Lower leg skin (tissue), 4 donors: Measurements from ENCODE around the gene HAUS3. TPM values are rescaled to one million over a fixed set of nuclear protein-coding genes. Genes with fewer than 3 reads are reported as not detected.

Source experiments
- DNase-seq, 2 donors: peaks; one replicate each; pipeline ENCODE4 v3.0.0-alpha.2; 2019; ENCODE audit warnings: low spot score in 2 of 2
- H3K4me3 ChIP-seq: fragments of 200-600 bp; sonication (generic); 2 replicates; pipeline ENCODE4 v1.5.1; 2017; ENCODE audit warnings: mild to moderate bottlenecking, low read depth; ENCODE audit not compliant: poor library complexity, severe bottlenecking
- CTCF ChIP-seq, 3 donors: fragments of 450-650 bp; IDR thresholded peaks; one replicate each; pipeline ENCODE4 v1.5.1; 2016; ENCODE audit warnings: antibody characterized with exemption in 3 of 3, mild to moderate bottlenecking in 3 of 3, moderate library complexity in 2 of 3
- POLR2A ChIP-seq, 2 donors: fragments of 450-650 bp; IDR thresholded peaks; one replicate each; pipeline ENCODE4 v1.6.1; 2016 to 2017; ENCODE audit warnings: antibody characterized with exemption in 2 of 2, mild to moderate bottlenecking in 1 of 2, moderate library complexity in 1 of 2
- WGBS, 2 donors: methylation state at CpG; one replicate each; pipeline ENCODE4 v1.1.5; 2018; 5-methylcytosine and 5-hydroxymethylcytosine counted together
- intact Hi-C: fragments of 100-400 bp; cut with DNase I; formaldehyde crosslinking; loops from one replicate; pipeline ENCODE4 v1.15.0; 2023; ENCODE audit warnings: low total_unique reads
- total RNA-seq, 4 donors: library from RNA; depleted of rRNA; stranded (reverse); fragments of >200 nt; gene quantifications; one replicate each; pipeline ENCODE4 v1.1.0, GENCODE V29; 2016

The HAUS3 gene
- total RNA-seq, 4 donors from 2014 or later: 6.8 to 15.3 (median 12.4) TPM

GRCh38 chr4:2284161-2284933 lies 42.4 kb upstream of the HAUS3 start:
- no peak for DNase-seq
- intact Hi-C loops: no loop called here
- no peak overlapping the region for H3K4me3 ChIP-seq
- WGBS, 2 donors: 92 to 95% methylated on average over 20 to 23 of the region's 23 CpGs
- TF ChIP-seq POLR2A (IDR thresholded peaks at IDR 0.05) (no peak), CTCF (IDR thresholded peaks at IDR 0.05) (no peak)

- intact Hi-C loops: no loop called here
- H3K4me3 ChIP-seq: no peak overlapping the region
- DNase-seq: no peak
- 93 to 96% methylated on average over 3 of the region's 3 CpGs for WGBS, 2 donors
- TF ChIP-seq CTCF (IDR thresholded peaks at IDR 0.05) (no peak), POLR2A (IDR thresholded peaks at IDR 0.05) (no peak)
These were observed 41.3 kb upstream of the HAUS3 start for GRCh38 chr4:2283199-2283711.

GRCh38 chr4:2281575-2282343 lies 39.8 kb upstream of the HAUS3 start:
- H3K4me3 ChIP-seq: no peak overlapping the region
- 69 to 82% methylated on average over 10 of the region's 10 CpGs for WGBS, 2 donors
- DNase-seq: no peak
- intact Hi-C loops: no loop called here
- TF ChIP-seq POLR2A (IDR thresholded peaks at IDR 0.05): no peak
- no peak for TF ChIP-seq CTCF (IDR thresholded peaks at IDR 0.05)

DNA sequence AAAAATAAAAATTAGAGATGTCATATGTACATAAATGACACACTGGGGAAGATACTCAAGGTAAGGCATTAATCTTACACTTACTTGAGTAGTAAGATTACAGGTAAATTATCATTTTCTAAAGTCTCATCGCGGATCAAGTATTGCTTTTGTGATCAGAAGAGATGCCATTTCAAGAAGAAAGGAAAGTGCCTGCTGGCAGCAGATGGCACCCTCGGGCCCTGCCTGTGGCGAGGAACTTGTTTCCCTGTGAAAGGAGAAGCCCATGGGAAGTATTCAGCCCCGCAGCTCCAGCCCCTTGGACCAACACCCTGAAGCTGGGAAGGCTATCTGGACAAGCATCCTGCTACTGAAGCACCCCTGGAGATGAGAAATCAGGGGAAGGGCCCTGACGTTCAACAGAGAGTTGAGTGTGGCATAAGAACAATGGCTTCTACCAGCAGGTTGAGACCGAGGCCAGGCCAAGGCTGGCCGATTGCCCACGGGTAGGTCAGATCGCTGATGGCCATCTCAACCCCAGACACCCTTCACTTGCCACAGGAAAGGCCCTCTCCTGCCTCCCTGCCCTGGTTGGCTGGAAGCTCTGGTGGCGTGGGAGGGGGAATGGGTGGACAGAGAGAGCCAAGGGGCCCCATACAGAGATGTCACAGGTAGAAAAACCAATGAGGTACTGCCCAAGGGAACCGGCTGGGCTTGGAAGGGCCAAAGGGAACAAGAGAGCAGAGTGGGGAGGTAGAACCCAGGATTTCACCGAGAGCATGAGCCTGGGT lies 38.8 kb upstream of the HAUS3 start:
- no peak overlapping the region for H3K4me3 ChIP-seq
- no peak for DNase-seq
- intact Hi-C loops: no loop called here
- WGBS, 2 donors: 85 to 86% methylated on average over 13 of the region's 13 CpGs
- no peak for TF ChIP-seq CTCF (IDR thresholded peaks at IDR 0.05)
- TF ChIP-seq POLR2A (IDR thresholded peaks at IDR 0.05): no peak

DNA sequence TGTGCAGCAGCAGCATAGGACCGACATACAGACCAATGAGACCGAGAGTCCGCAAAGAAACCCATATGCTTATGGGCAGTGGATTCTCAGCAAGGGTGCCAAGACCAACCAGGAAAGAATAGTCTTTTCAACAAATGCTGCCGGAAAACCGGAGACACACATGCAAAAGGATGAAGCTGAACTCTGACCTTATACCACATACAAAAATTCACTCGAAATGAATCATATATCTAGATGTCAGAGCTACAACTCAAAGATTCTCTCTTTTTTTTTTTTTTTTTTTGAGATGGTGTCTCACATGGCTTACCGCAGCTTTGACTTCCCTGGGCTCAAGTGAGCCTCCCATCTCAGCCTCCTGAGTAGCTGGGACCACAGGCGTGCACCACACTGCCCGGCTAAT lies 36.0 kb upstream of the HAUS3 start:
- WGBS, 2 donors: 92 to 95% methylated on average over 9 of the region's 9 CpGs
- DNase-seq: no peak
- TF ChIP-seq CTCF (IDR thresholded peaks at IDR 0.05) (no peak), POLR2A (IDR thresholded peaks at IDR 0.05) (no peak)
- no peak overlapping the region for H3K4me3 ChIP-seq
- intact Hi-C loops: no loop called here
